ENCODE results near the gene ZNF236.

GRCh38 chr18:76925501-76925900 is 103.1 kb downstream of the ZNF236 start:
- TF ChIP-seq EZH2phosphoT487 (IDR thresholded peaks at IDR 0.05; ENCODE audit: borderline replicate concordance, low read depth, low read length), result no peak
- no peak for TF ChIP-seq CTCF (conservative IDR thresholded peaks at IDR 0.05; ENCODE audit: low read length)
